ENCODE data around the gene QPCTL. TPM values are rescaled to one million over a fixed set of nuclear protein-coding genes. Genes with fewer than 3 reads are reported as not detected.
A peak's percentile ranks its signal among the peaks of the same experiment; 100 is the strongest.

The QPCTL gene
- total and polyA plus RNA-seq, 9 of the 15 experiments (the other 6 are each of a cell fraction or from before 2014, with no cell fraction given), result 0.99 to 31.3 (median 12.7) TPM

DNA sequence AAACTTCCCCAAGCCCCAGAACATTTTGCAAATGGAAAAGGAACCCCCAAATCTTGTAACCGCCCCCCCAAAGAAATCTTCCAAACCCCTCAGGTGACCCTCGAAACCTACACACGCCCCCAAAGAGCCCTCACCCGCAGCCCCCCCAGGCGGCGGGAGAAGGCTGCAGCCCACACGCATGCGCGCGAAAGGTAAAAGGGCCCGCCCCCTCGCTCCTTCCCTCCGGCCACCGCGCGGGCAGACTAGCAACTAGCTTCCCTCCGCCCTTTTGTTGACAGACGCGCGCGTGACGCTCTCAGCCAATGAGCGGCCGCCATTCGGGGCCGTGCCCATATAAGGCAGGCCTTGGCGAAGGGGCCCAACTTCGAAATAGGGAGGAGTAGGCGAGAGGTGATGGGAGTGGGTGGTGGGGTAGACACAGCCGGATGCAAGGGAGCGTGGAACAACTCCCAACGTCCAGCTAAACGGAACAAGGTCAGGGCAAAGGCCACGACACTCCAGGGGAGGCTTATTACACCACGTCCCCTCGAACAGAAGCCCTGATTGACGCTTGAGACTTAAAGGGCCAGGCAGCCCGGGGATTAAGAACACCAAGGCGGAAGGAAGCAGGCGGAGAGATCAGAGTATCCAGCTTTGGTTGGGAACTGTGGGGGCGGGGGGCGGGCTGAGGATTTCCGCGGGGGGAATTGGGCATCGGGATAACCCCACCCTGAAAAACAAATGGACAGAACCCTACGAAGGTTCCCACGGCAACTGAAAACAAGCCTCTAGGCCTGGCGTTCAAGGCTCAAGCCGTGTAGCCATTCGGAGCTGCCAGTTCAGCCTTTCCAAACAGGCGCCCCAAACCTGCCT, 24.9 kb downstream of the QPCTL start (continued):
- peak; percentile 75 for TF ChIP-seq MYC (IDR thresholded peaks at IDR 0.05; ENCODE audit: low read depth, low read length)
- TF ChIP-seq MYC (CRISPR knock-in tag; IDR thresholded peaks at IDR 0.05; ENCODE audit: borderline replicate concordance, low read depth), result peak; percentile 6; the same call in 1 of the 2 replicates
- TF ChIP-seq ILF3 (IDR thresholded peaks at IDR 0.05; ENCODE audit: borderline replicate concordance), result no peak
- no peak for TF ChIP-seq PHB2 (IDR thresholded peaks at IDR 0.05; ENCODE audit: low read depth)
- TF ChIP-seq FOXK2 (conservative IDR thresholded peaks at IDR 0.05 in 1 of 2, IDR thresholded peaks at IDR 0.05 in 1 of 2; ENCODE audit: low read depth in 2 of 2), result peak; percentile 96 to 97
- TF ChIP-seq MTA3 (IDR thresholded peaks at IDR 0.05; ENCODE audit: borderline replicate concordance), result peak; percentile 77
- no peak for TF ChIP-seq MTA1 (IDR thresholded peaks at IDR 0.05; ENCODE audit: borderline replicate concordance)
- TF ChIP-seq SP2 (IDR thresholded peaks at IDR 0.05; ENCODE audit: extremely low read depth, low read depth, low read length, poor library complexity, severe bottlenecking), result no peak
- peak; percentile 81 for TF ChIP-seq EP400 (IDR thresholded peaks at IDR 0.05)
- no peak for TF ChIP-seq HNRNPLL (IDR thresholded peaks at IDR 0.05; ENCODE audit: low read depth, low read length, poor library complexity, severe bottlenecking)
- TF ChIP-seq, protein P1, sequence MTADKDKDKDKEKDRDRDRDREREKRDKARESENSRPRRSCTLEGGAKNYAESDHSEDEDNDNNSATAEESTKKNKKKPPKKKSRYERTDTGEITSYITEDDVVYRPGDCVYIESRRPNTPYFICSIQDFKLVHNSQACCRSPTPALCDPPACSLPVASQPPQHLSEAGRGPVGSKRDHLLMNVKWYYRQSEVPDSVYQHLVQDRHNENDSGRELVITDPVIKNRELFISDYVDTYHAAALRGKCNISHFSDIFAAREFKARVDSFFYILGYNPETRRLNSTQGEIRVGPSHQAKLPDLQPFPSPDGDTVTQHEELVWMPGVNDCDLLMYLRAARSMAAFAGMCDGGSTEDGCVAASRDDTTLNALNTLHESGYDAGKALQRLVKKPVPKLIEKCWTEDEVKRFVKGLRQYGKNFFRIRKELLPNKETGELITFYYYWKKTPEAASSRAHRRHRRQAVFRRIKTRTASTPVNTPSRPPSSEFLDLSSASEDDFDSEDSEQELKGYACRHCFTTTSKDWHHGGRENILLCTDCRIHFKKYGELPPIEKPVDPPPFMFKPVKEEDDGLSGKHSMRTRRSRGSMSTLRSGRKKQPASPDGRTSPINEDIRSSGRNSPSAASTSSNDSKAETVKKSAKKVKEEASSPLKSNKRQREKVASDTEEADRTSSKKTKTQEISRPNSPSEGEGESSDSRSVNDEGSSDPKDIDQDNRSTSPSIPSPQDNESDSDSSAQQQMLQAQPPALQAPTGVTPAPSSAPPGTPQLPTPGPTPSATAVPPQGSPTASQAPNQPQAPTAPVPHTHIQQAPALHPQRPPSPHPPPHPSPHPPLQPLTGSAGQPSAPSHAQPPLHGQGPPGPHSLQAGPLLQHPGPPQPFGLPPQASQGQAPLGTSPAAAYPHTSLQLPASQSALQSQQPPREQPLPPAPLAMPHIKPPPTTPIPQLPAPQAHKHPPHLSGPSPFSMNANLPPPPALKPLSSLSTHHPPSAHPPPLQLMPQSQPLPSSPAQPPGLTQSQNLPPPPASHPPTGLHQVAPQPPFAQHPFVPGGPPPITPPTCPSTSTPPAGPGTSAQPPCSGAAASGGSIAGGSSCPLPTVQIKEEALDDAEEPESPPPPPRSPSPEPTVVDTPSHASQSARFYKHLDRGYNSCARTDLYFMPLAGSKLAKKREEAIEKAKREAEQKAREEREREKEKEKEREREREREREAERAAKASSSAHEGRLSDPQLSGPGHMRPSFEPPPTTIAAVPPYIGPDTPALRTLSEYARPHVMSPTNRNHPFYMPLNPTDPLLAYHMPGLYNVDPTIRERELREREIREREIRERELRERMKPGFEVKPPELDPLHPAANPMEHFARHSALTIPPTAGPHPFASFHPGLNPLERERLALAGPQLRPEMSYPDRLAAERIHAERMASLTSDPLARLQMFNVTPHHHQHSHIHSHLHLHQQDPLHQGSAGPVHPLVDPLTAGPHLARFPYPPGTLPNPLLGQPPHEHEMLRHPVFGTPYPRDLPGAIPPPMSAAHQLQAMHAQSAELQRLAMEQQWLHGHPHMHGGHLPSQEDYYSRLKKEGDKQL (CRISPR knock-in tag; IDR thresholded peaks at IDR 0.05; ENCODE audit: borderline replicate concordance), result no peak
- no peak for TF ChIP-seq ZFP30 (CRISPR knock-in tag; IDR thresholded peaks at IDR 0.05; ENCODE audit: borderline replicate concordance)

Measured in K562 (cell line).